Activated naive CD4-positive, alpha-beta T cell treated with anti-CD3 and anti-CD28 coated beads, Interleukin-2, amount 50 U/mL, for 16 hours (primary cell): ENCODE measurements around the gene MBIP.

ENCODE experiments used
- DNase-seq: peaks from one replicate; pipeline ENCODE4 v3.0.0-alpha.2; 2020

MBIP gene

DNA sequence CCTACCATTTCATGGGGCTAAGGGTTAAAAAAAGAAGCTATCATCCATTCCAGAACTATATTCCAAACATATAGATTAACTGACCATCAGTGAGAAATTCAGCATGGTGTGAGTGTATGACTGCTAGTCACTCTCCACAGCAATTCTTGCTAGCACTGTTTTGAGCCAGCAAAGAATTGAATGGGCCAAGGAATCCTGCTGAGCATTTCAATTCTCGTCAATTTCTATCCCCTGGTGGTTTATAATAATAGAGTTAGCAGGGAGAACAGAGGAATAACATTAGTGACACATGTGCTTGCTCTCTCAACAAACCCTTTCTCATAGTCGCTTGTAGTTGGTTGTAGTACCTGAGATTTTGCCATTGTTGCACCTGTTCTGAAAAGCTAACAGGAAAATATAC lies 7.2 kb downstream of the MBIP start:
- no peak for DNase-seq

DNA sequence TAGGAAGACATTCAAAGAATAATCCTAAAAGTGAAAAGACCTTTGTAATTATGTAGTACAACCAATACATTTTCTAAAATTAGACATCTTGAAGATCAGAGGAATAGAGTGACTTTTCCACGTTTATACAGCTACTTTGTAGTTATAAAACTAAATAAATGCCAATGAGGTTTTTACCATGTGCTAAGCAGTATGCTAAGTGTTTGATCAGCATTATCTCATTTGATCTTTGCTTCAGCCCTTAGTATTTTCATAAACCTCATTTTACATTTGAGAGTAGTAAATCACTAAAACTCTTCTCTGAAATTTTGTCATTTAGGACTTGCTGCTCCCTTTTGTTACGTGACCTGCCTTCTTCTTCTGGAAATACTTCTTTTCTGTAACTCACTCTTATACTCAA lies 13.6 kb downstream of the MBIP start:
- DNase-seq: no peak

DNA sequence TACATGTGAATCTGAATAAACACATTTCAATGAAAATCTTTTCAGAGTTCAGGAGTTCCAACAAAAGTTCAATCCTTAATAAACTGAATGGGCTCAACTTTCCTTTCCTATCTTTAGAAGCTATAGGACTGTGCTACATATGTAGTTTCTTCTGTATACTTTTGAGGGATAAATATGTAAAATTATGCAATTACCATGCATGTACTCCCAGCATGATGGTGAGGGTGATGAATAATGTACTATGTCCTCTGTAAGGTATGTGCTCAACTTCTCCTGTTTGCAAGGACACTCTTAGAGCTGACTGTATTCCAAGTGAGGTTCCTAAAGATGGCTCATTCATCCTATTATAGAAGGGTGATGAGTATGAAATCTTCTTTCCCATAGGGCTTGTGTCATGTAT lies 15.5 kb downstream of the MBIP start:
- DNase-seq: no peak

- no peak for DNase-seq
These were observed 16.5 kb downstream of the MBIP start for GRCh38 chr14:36303960-36304359.

DNA sequence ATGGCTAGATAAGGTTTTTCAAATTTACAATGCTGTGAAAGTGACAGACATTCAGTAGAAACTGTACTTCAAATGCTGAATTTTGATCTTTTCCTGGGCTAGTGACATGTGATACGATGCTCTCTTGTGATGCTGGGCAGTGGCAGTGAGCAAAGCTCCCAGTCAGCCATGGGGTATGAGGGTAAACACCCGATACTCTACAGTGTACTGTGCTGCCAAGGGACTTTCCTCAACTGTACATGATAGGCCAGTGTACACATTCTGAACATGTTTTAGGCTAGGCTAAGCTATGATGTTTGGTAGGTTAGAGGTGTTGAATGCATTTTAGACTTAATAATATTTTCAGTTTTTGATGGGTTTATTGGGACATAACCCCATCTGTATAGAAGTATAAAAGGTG lies 17.6 kb downstream of the MBIP start:
- no peak for DNase-seq

GRCh38 chr14:36301159-36301558 lies 19.3 kb downstream of the MBIP start:
- no peak for DNase-seq

GRCh38 chr14:36300337-36300736 lies 20.1 kb downstream of the MBIP start:
- DNase-seq: no peak

- DNase-seq: no peak
These were observed 24.5 kb downstream of the MBIP start for GRCh38 chr14:36295642-36296627.

- no peak for DNase-seq
These were observed 25.9 kb downstream of the MBIP start for GRCh38 chr14:36294543-36294942.

DNA sequence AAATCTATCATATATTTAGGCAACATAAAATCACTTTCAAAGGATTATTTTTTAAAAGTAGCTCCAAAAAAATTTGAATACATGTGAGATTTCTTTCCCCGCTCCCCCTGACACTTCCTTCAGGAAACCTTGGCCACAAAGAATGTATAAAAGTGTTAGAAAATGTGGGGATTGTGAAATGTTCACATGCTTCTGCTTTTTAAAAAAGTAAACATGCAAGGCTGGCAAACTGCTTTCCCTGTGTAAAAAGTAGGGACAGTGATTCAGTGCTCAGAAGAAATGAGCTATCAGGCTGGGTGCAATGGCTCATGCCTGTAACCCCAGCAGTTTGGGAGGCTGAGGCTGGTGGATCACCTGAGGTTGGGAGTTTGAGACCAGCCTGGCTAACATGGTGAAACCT lies 26.6 kb downstream of the MBIP start:
- no peak for DNase-seq

DNA sequence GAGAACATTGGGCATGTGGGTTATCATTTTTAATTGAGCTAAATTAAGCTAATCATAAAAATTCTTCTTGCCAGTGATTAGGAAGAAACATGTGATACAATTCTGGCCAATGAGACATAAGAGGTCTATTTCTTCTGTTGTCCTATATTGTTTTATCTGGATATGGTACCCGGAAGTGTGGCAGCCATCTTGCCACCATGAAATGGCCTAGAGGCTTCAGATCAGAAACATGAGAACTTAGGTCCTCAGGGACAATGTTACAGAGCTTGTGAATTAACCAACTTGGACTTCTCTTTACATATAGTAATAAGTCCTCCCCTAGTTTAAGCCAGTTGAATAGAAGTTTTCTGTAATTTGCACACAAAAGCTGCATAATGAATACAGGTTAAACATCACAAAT lies 30.5 kb downstream of the MBIP start:
- DNase-seq: no peak

GRCh38 chr14:36288496-36288895 lies 31.9 kb downstream of the MBIP start:
- no peak for DNase-seq

GRCh38 chr14:36284971-36285595 lies 35.4 kb downstream of the MBIP start:
- DNase-seq: no peak

DNA sequence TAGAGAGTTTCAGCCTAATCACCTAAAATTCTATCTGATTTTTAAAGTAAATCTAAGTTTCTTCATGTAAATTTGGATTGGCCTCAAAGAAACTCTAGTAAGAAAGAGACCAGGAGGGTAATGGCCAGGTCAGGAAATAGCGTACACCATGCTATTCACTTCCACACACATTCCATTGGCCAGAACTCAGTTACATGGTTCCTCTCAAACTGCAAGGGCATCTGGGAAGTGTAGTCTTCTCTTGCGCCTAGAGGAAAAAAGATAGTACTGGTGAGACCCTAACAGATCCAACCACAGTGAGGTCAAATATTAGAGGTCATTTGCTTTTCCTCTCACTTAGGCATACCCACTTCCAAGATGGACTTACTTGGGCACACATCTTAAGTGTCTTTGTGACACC lies 39.1 kb downstream of the MBIP start:
- DNase-seq: no peak

DNA sequence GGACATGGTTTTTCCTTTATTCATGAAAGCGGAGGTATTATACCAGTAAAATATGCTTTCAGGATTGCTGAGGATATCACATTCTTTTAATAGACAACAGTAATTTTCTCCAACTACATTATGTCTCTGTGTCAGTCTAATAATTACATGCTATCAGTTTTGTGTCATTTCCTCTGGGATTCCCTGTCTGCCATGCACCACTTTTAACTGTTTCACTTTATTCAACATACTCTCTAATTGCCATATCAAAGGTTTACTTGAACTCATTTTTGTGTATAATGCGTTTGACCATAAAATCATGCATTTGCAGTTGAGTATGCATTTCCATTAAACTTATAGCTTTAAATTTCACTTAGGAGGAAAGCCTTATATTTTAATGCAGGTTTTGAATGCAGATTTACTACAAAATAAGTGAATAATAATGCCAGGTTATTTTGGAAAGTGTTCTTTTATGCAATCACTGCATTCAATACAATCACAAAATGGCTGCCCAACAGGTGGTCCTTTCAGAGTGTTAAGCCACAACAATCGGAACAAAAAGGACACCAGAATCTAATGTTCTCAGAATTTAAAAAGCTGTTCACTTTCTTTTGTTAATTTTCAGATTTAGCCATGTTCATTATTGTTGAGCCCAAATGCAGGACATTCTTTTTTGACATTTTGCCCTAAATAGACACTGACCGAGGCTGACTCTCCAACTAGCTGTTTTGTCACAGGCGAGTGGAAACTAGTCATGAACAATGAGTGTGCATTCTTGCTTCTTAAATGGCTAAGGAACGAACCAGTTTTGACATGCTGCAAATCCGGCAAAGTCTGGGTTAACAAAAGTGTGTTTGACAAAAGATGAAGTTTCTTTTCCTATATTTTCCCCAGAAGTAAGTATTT lies 40.9 kb downstream of the MBIP start:
- no peak for DNase-seq

GRCh38 chr14:36275741-36276140 lies 44.7 kb downstream of the MBIP start:
- no peak for DNase-seq

GRCh38 chr14:36271939-36272907 lies 48.2 kb downstream of the MBIP start:
- peak; percentile 19 for DNase-seq

DNA sequence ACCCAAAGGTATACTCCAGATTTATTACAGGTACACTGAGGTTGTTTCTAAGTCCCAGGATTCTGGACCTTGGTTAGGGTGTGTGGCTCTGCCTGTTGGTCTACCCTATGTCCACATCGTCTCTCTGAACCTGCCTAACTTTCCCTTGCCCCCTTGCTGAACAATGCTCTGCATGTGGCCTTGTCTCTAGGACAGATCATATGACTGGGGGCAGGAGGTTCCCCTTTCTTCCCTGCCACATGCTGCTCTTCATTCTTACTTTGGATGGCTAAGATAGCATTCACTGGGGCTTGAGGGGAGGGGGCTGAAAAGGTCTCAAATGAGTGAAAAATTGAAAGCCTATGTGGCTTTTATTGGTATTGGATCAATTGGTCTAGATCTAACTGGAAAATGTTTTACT lies 49.2 kb downstream of the MBIP start:
- DNase-seq: no peak

- DNase-seq: no peak
These were observed 50.2 kb downstream of the MBIP start for GRCh38 chr14:36270191-36270590.

DNA sequence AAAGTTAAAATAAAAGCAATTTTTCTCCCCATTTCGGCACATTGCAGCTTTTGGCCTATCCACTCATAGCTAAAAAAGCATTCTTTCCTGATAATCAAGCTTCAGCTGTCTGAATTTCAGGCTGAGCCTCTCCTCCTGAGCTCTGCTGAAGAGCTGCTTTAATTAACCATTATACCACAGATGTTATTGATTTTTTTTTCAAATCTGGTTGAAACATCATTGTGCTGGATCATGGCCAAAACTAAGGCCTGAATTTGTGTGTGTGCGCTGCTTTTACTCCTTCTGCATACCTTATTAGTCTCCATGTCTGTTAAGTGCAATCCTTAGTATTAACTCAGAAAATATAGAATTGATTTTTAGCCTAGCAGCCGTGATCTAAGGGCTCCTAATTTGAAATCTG lies 52.3 kb downstream of the MBIP start:
- DNase-seq: no peak

- DNase-seq: no peak
These were observed 55.8 kb downstream of the MBIP start for GRCh38 chr14:36264595-36264994.

DNA sequence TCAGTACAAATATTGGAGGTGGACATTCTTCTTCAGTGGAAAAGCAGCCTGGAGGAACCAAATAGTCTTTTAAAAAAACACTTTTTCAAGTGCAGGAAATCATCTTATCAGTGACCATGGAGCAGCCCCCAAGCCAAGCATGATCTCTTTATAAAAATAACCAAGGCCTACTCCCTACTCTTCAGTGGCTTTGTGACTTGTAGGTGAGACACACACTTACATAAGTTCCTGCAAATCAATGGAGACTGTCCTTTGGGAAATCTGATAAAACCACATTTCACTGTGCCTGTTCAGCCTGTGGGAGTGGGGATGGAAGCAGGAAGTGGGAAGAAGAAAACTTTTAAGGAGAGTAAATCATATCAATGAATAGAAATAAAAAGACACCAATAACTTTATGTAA lies 56.3 kb downstream of the MBIP start:
- DNase-seq: no peak
